Measurements from ENCODE around the gene ASB1.
"Not testable (repeated sequence)": the region's sequence is repeated elsewhere in the genome, so short reads cannot be mapped to it uniquely, and the experiment has no call there.

Gene ASB1

DNA sequence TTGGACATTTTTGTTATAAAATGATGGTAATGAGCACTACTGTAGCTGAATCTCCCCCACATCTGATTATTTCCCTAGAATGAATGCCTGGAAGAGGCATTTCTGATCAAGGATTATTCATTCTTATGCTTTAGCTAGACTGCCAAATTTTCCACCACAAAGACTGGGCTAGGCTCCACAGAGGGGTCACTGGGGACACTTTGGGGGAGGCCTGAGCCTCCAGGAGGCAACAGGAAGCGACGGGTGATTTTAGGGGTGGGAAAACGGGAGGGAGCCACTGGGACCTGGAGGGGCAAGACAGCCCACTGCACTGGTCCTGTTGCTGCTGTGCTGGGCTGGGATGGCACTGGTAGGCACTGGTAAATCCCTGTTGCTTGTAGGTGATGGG lies 2.4 kb upstream of the ASB1 start:
- no peak for DNase-seq

- no peak for DNase-seq
Measured at GRCh38 chr2:238425505-238425978, 1.2 kb upstream of the ASB1 start.

DNA sequence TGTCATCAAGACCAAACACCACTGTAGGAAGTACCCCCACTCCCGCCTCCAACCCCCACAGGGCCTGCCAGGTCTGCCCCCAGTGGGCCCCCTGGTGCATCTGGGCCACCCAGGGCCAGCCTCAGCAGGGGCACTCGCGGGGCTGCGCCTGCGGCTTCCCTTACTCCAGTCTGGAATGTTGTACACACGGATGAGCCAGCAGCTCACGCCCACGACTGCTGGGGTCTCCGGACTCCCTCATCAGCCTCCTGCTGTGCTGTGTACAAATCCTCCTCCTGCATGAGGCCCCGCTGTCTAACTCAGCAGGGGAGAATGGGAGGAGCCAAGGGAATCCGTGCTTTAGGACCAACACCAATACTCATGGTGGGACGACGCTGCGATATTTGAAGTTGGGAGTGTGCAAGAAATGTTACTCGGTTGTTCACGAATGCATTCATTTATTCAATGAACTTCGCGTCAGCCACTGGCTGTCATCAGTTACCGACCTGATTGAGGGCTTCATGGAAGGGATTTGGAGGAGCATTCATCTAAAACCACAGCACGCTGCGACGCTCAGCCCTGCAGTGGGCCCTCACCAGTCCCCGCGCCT lies 654 bp upstream of the ASB1 start:
- no peak for DNase-seq

GRCh38 chr2:238427435-238428162 lies 872 bp downstream of the ASB1 start:
- no peak for DNase-seq

GRCh38 chr2:238428866-238429265 lies 2.1 kb downstream of the ASB1 start:
- DNase-seq: no peak

GRCh38 chr2:238430781-238431180 lies 4.1 kb downstream of the ASB1 start:
- DNase-seq: no peak

- no peak for DNase-seq
Measured at GRCh38 chr2:238431456-238431855, 4.7 kb downstream of the ASB1 start.

- DNase-seq: no peak
Measured at GRCh38 chr2:238433300-238433915, 6.7 kb downstream of the ASB1 start.

GRCh38 chr2:238433941-238434845 lies 7.5 kb downstream of the ASB1 start:
- DNase-seq: no peak

GRCh38 chr2:238434846-238435751 lies 8.4 kb downstream of the ASB1 start:
- DNase-seq: no peak

- no peak for DNase-seq
Measured at GRCh38 chr2:238435752-238436096, 9.0 kb downstream of the ASB1 start.

DNA sequence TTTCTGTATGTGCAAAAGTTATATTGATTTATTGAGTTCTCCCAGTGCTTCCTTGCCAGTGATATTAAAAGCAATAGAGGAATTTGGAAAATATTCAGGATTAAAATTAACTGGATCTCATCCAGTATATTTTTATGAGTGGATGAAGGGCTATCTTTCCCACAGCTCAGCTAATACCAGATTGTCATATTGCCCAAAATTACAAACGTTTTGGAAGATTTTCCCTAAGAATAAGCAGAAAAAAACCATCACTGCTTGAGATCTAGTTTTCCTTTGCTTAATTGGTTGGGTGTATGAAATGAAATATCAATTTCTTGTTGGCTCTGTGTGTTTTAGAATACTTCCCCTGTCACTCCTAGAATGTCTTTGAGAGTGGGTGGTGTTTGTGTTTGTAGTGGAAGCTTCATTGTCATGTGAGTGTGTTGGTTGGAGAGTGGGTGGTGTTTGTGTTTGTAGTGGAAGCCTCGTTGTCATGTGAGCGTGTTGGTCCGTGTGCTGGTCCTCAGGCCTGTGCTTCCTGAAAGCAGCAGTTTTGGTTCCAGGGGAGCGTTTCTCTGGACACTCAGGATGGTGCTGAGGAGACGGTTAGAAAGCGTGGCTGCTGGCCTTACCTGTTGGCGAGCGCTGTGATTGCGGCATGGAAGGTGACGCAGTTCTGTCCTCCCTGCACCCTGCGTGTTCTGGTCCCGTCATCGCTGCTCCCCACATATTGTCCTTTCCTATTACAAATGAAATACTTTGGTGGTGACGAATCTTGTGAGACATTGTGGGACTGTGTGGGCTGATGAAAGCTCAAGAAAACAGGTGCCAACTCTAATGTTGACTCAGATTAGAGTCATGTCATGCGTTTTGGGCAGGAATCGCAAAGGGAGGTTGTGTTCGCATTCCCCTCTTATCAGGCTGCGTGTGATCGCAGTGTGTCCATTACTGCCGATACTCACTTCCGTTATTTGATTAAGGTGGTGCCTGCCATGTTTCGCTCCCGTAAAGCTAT lies 12.4 kb downstream of the ASB1 start:
- no peak for DNase-seq

- DNase-seq: no peak
Measured at GRCh38 chr2:238439917-238440316, 13.2 kb downstream of the ASB1 start.

- DNase-seq: no peak
Measured at GRCh38 chr2:238440331-238440730, 13.6 kb downstream of the ASB1 start.

DNA sequence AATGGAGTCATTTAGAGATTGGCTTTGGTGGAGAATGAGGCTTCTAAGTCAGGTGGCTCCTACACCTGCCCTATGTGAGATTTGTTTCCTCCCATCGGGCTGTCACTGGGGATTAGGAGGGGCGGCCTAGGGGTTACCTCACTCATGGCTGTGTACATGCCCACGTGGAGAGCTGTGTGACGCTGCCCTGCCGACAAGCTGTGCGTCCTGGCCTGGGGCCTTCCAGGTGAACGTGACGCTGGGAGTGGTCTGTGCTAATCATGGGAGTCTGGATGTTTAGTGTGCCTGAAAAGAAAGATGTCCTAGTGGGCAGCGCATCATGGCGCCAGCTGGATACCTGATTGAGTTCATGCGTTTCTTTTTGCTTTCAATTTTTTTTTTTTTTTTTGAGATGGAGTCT lies 14.0 kb downstream of the ASB1 start:
- no peak for DNase-seq

- no peak for DNase-seq
Measured at GRCh38 chr2:238441262-238442114, 14.8 kb downstream of the ASB1 start.

GRCh38 chr2:238442257-238442656 lies 15.5 kb downstream of the ASB1 start:
- not testable (repeated sequence) for DNase-seq

DNA sequence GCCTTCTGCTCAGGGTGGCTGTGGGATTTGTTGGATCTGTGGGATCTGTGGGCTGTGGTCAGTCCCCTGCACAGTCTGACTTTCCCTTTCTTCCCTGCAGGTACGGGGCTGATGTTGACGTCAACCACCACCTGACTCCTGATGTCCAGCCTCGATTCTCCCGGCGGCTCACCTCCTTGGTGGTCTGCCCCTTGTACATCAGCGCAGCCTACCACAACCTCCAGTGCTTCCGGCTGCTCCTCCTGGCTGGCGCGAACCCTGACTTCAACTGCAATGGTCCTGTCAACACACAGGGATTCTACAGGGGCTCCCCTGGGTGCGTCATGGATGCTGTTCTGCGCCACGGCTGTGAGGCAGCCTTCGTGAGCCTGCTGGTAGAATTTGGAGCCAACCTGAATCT lies 17.5 kb downstream of the ASB1 start:
- DNase-seq: no peak

DNA sequence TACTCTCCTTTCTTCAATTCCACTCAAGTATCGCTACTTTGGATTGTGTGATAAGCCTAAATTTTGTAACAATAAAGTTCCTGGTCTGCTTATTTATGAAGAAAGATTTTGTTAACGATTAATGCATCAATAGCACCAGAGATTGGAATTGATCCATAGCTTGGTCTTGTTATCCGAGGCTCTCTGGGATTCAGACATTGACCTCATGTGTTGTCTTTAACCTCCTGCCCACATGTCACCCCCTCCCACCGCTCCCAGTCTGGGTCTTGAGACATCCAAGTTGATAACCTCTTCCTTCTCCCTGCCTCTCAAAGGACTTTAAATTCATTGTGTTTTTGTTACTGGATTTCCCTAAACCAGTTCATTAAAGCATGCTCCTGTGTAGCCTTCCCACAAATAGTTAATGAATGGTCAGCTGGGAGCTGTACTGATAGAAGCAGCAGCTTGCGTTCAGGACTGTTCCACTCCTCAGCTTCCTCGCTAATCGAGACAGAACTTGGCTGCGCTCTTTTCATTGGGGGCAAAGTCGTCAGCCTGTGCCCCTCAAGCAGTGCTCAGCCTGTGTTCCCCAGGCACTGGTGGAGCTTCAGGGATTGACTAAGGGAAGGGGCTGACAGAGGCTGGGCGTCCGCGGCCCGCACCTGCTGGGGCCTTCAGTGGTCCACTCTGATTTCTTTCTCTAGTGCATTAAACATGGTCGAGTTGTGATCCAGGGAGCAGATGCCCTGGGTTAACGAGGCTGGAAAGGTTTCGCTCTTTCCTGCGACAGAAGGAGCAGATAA lies 18.9 kb downstream of the ASB1 start:
- DNase-seq: no peak
